Uterus (tissue), 2 donors: ENCODE data around the gene BTG3.

Source experiments
- POLR2A ChIP-seq, 2 donors: fragments of 450-650 bp; IDR thresholded peaks; one replicate each; pipeline ENCODE4 v1.6.1; 2016; ENCODE audit warnings: antibody characterized with exemption in 2 of 2, mild to moderate bottlenecking in 1 of 2, moderate library complexity in 1 of 2
- TF ChIP-seq, protein P1 (sequence below), 4 experiments: fragments of 200-600 bp in 2 of 4; fragments of 450-650 bp in 2 of 4; sonication (generic) in 2 of 4; IDR thresholded peaks; one replicate each; pipeline ENCODE4 v1.5.1; 2016 to 2019; ENCODE audit warnings: antibody characterized with exemption in 4 of 4, mild to moderate bottlenecking in 2 of 4, moderate library complexity in 1 of 4

- TF ChIP-seq, protein P1, sequence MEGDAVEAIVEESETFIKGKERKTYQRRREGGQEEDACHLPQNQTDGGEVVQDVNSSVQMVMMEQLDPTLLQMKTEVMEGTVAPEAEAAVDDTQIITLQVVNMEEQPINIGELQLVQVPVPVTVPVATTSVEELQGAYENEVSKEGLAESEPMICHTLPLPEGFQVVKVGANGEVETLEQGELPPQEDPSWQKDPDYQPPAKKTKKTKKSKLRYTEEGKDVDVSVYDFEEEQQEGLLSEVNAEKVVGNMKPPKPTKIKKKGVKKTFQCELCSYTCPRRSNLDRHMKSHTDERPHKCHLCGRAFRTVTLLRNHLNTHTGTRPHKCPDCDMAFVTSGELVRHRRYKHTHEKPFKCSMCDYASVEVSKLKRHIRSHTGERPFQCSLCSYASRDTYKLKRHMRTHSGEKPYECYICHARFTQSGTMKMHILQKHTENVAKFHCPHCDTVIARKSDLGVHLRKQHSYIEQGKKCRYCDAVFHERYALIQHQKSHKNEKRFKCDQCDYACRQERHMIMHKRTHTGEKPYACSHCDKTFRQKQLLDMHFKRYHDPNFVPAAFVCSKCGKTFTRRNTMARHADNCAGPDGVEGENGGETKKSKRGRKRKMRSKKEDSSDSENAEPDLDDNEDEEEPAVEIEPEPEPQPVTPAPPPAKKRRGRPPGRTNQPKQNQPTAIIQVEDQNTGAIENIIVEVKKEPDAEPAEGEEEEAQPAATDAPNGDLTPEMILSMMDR (IDR thresholded peaks at IDR 0.05), result no peak
- TF ChIP-seq POLR2A (IDR thresholded peaks at IDR 0.05), result no peak
Observed at GRCh38 chr21:17545007-17545406, 67.7 kb downstream of the BTG3 start.
